NCI-H1436 (cell line): ENCODE measurements around the gene SLC2A4RG.

Experiments
- DNase-seq: peaks from one replicate; lab custom pipeline; 2025; lab: John Stamatoyannopoulos, UW

Gene SLC2A4RG

GRCh38 chr20:63778034-63778752, 38.6 kb downstream of the SLC2A4RG start:
- DNase-seq, result no peak

GRCh38 chr20:63778857-63779256, 39.3 kb downstream of the SLC2A4RG start:
- no peak for DNase-seq

- DNase-seq, result no peak
Measured at GRCh38 chr20:63781181-63781580, 41.6 kb downstream of the SLC2A4RG start.

- DNase-seq, result peak; percentile 35
Measured at GRCh38 chr20:63782051-63782471, 42.5 kb downstream of the SLC2A4RG start.

GRCh38 chr20:63782521-63782971, 43.0 kb downstream of the SLC2A4RG start:
- DNase-seq, result no peak

- no peak for DNase-seq
Measured at GRCh38 chr20:63783970-63784369, 44.4 kb downstream of the SLC2A4RG start.

GRCh38 chr20:63785691-63786131, 46.1 kb downstream of the SLC2A4RG start:
- no peak for DNase-seq

GRCh38 chr20:63787302-63787701, 47.7 kb downstream of the SLC2A4RG start:
- DNase-seq, result no peak

- no peak for DNase-seq
Measured at GRCh38 chr20:63787749-63788148, 48.2 kb downstream of the SLC2A4RG start.

GRCh38 chr20:63789836-63790571, 50.4 kb downstream of the SLC2A4RG start:
- no peak for DNase-seq

- no peak for DNase-seq
Measured at GRCh38 chr20:63790572-63791168, 51.1 kb downstream of the SLC2A4RG start.

- DNase-seq, result no peak
Measured at GRCh38 chr20:63791497-63792156, 52.1 kb downstream of the SLC2A4RG start.

- DNase-seq, result no peak
Measured at GRCh38 chr20:63792866-63793265, 53.3 kb downstream of the SLC2A4RG start.
